CD14-positive monocyte (primary cell): ENCODE results near the gene OLFML1. TPM values are rescaled to one million over a fixed set of nuclear protein-coding genes. Genes with fewer than 3 reads are reported as not detected.

Source experiments
- DNase-seq, 3 donors: peaks; one replicate each; pipeline ENCODE4 v3.0.0-alpha.2; 2011 to 2022
- H2AFZ ChIP-seq: 2 replicates; pipeline ENCODE4 v1.6.0; 2012; ENCODE audit warnings: mild to moderate bottlenecking, low read depth, low read length, inconsistent platforms; ENCODE audit not compliant: insufficient read depth, poor library complexity, severe bottlenecking
- H3K27ac ChIP-seq, 2 donors: 1 replicate in 1 of 2; 2 replicates in 1 of 2; pipeline ENCODE4 v1.5.1; 2012 to 2013; ENCODE audit warnings: low read length in 2 of 2, control low read depth in 1 of 2, inconsistent platforms in 1 of 2, low read depth in 1 of 2, mild to moderate bottlenecking in 1 of 2
- H3K27me3 ChIP-seq, 2 donors: one replicate each; pipeline versions ENCODE4 v1.6.0 to v1.6.1; 2011 to 2013; ENCODE audit warnings: low read length in 2 of 2; ENCODE audit not compliant: control insufficient read depth in 2 of 2, insufficient read depth in 2 of 2
- H3K36me3 ChIP-seq, 2 donors: replicated peaks in 1 of 2; 1 replicate in 1 of 2; 2 replicates in 1 of 2; pipeline versions ENCODE4 v1.5.1 to v1.6.1; 2012 to 2013; ENCODE audit warnings: low read length in 2 of 2, control low read depth in 1 of 2, inconsistent platforms in 1 of 2, mild to moderate bottlenecking in 1 of 2; ENCODE audit not compliant: insufficient read depth in 2 of 2, control insufficient read depth in 1 of 2
- H3K4me1 ChIP-seq, 2 donors: 1 replicate in 1 of 2; 2 replicates in 1 of 2; pipeline versions ENCODE4 v1.5.1 to v1.6.1; 2012 to 2013; ENCODE audit warnings: low read length in 2 of 2, control low read depth in 1 of 2, inconsistent platforms in 1 of 2, mild to moderate bottlenecking in 1 of 2, moderate library complexity in 1 of 2; ENCODE audit not compliant: insufficient read depth in 2 of 2, control insufficient read depth in 1 of 2
- H3K4me2 ChIP-seq: replicated peaks from 2 replicates; pipeline ENCODE3; 2012; ENCODE audit warnings: low read length, moderate library complexity, mild to moderate bottlenecking; ENCODE audit not compliant: poor library complexity, severe bottlenecking; ENCODE audit errors: extremely low read depth
- H3K4me3 ChIP-seq, 3 experiments: fragments of 200-600 bp in 1 of 3; sonication (generic) in 1 of 3; replicated peaks in 1 of 3; 1 replicate in 2 of 3; 2 replicates in 1 of 3; pipeline ENCODE4 v1.5.1; 2011 to 2013; ENCODE audit warnings: low read length in 3 of 3, mild to moderate bottlenecking in 3 of 3, control low read depth in 2 of 3, low read depth in 2 of 3, inconsistent platforms in 1 of 3, moderate library complexity in 1 of 3
- H3K79me2 ChIP-seq: 2 replicates; pipeline ENCODE4 v1.6.0; 2012; ENCODE audit warnings: mild to moderate bottlenecking, control low read depth, inconsistent platforms, low read length, moderate library complexity; ENCODE audit not compliant: insufficient read depth
- H3K9ac ChIP-seq: 2 replicates; pipeline ENCODE4 v1.6.0; 2017; ENCODE audit warnings: low read length, mild to moderate bottlenecking; ENCODE audit not compliant: insufficient read depth, poor library complexity, severe bottlenecking
- H3K9me3 ChIP-seq, 2 donors: replicated peaks in 1 of 2; 1 replicate in 1 of 2; 2 replicates in 1 of 2; pipeline versions ENCODE4 v1.5.1 to v1.6.1; 2012 to 2013; ENCODE audit warnings: low read length in 2 of 2, control low read depth in 1 of 2; ENCODE audit not compliant: control insufficient read depth in 1 of 2, insufficient read depth in 1 of 2
- H4K20me1 ChIP-seq: 2 replicates; pipeline ENCODE4 v1.6.0; 2012; ENCODE audit warnings: mild to moderate bottlenecking, low read length, control low read depth, moderate library complexity; ENCODE audit not compliant: insufficient read depth
- H3K27ac Mint-ChIP-seq, 7 donors: one replicate each; pipeline ENCODE4 v1.8.0; 2020; ENCODE audit warnings: mild to moderate bottlenecking in 7 of 7, mixed read lengths in 7 of 7, moderate library complexity in 6 of 7, inconsistent platforms in 2 of 7
- H3K27me3 Mint-ChIP-seq, 3 donors: one replicate each; pipeline ENCODE4 v1.8.0; 2021 to 2022; ENCODE audit warnings: low read depth in 3 of 3, mild to moderate bottlenecking in 3 of 3, mixed read lengths in 3 of 3, moderate library complexity in 3 of 3, inconsistent platforms in 1 of 3
- H3K36me3 Mint-ChIP-seq, 2 donors: one replicate each; pipeline ENCODE4 v1.8.0; 2020; ENCODE audit warnings: mixed read lengths in 2 of 2, inconsistent platforms in 1 of 2, mild to moderate bottlenecking in 1 of 2
- H3K4me1 Mint-ChIP-seq: one replicate; pipeline ENCODE4 v1.8.0; 2020; ENCODE audit warnings: mild to moderate bottlenecking, mixed read lengths
- H3K4me3 Mint-ChIP-seq, 2 donors: one replicate each; pipeline ENCODE4 v1.8.0; 2020; ENCODE audit warnings: mild to moderate bottlenecking in 2 of 2, mixed read lengths in 2 of 2, moderate library complexity in 1 of 2
- H3K9me3 Mint-ChIP-seq, 7 donors: one replicate each; pipeline ENCODE4 v1.8.0; 2020 to 2022; ENCODE audit warnings: mixed read lengths in 7 of 7, mild to moderate bottlenecking in 6 of 7, moderate library complexity in 6 of 7, inconsistent platforms in 2 of 7
- WGBS: methylation state at CpG from one replicate; pipeline ENCODE4 v1.1.5; 2013; ENCODE audit warnings: missing lambda C conversion rate; ENCODE audit not compliant: insufficient coverage; 5-methylcytosine and 5-hydroxymethylcytosine counted together
- intact Hi-C, 2 donors: fragments of 100-400 bp; cut with micrococcal nuclease; formaldehyde crosslinking; loops; one replicate each; pipeline versions ENCODE4 v1.15.0 to v1.15.1; 2023
- polyA plus RNA-seq, 3 donors: library from polyadenylated mRNA; depleted of rRNA in 1 of 3; unstranded in 2 of 3; stranded (reverse) in 1 of 3; fragments of 300-500 nt in 2 of 3; fragments of >200 nt in 1 of 3; fragmentation: Illumina TruSeq in 2 of 3; gene quantifications; 1 replicate in 2 of 3; 2 replicates in 1 of 3; pipeline ENCODE4 v1.2.3, GENCODE V29; 2012 to 2021
- TF ChIP-seq, protein P1 (sequence below): fragments of 200-600 bp; IDR thresholded peaks from one replicate; pipeline ENCODE4 v1.8.0; 2022; ENCODE audit warnings: antibody characterized with exemption, mild to moderate bottlenecking

OLFML1 gene
- polyA plus RNA-seq, 3 donors: 0.11 to 0.17 TPM; not detected in 1

DNA sequence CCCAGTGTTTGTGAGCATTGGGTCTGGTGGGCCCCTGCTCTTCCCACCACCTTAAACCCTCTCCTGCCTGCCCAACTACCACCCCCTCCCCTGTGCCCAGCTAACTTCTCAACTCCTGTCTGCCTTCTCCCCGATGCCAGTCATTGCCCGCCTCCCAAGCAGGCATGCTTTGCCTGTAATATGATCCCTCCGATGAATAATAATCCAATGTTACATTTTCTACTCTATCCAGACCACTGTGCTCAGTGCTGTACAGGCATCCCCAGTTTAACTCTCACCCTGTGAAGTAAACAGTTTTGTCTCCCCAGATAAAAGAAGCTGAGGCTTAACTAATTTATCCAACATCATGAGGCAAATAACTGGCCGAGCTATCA lies 35.5 kb upstream of the OLFML1 start:
- TF ChIP-seq, protein P1, sequence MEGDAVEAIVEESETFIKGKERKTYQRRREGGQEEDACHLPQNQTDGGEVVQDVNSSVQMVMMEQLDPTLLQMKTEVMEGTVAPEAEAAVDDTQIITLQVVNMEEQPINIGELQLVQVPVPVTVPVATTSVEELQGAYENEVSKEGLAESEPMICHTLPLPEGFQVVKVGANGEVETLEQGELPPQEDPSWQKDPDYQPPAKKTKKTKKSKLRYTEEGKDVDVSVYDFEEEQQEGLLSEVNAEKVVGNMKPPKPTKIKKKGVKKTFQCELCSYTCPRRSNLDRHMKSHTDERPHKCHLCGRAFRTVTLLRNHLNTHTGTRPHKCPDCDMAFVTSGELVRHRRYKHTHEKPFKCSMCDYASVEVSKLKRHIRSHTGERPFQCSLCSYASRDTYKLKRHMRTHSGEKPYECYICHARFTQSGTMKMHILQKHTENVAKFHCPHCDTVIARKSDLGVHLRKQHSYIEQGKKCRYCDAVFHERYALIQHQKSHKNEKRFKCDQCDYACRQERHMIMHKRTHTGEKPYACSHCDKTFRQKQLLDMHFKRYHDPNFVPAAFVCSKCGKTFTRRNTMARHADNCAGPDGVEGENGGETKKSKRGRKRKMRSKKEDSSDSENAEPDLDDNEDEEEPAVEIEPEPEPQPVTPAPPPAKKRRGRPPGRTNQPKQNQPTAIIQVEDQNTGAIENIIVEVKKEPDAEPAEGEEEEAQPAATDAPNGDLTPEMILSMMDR: no peak
- Mint-ChIP-seq H3K9me3 (no peaks in the 10 kb centered on the region), H3K27me3 (peaks cover 1 to 6% (median 4%) of the 10 kb centered on the region in 3 donors), H3K27ac (peak overlapping the region in 2 of 7 donors; percentile 24 to 26), H3K4me1 (peaks cover 7% of the 10 kb centered on the region), H3K36me3 (no peaks in the 10 kb centered on the region), H3K4me3 (no peak overlapping the region)
- no peaks in the 10 kb centered on the region for H3K27me3 ChIP-seq
- no peaks in the 10 kb centered on the region for H4K20me1 ChIP-seq
- no peak for DNase-seq
- H3K79me2 ChIP-seq: no peaks in the 10 kb centered on the region
- no peak overlapping the region for H3K27ac ChIP-seq
- no peak overlapping the region for H3K9ac ChIP-seq
- no peak overlapping the region for H3K4me2 ChIP-seq
- H3K36me3 ChIP-seq: no peaks in the 10 kb centered on the region
- intact Hi-C loops: loop anchor here (10.0 kb wide), 3 partner anchors 65 to 355 kb away; partner anchors contain the start of gene PPFIBP2 (in 1 of the 2)
- H3K4me3 ChIP-seq: no peak overlapping the region
- peaks cover 6 to 7% of the 10 kb centered on the region in 2 donors for H3K4me1 ChIP-seq
- H2AFZ ChIP-seq: no peak overlapping the region
- WGBS: 89% methylated on average over 3 of the region's 4 CpGs
- no peaks in the 10 kb centered on the region for H3K9me3 ChIP-seq

DNA sequence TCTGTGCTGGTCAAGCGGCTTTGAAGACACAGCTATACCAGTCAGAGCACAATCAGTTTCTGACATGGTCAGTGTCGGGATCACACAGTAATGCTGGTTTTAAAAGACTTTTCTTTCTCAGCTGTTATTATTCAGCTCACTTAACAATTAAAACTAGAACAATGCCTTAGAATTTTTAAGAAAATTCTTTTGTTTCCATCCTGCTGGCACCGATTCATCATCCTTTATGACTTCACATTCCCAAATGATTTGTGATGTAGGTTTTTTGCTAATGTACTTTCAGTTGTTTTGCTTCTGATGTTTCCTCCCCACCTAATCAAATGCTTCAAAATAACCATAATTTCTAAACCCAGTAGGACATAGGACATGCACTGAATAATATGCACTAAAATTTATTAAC lies 34.5 kb upstream of the OLFML1 start:
- 100% methylated on average over 2 of the region's 3 CpGs for WGBS
- Mint-ChIP-seq H3K36me3 (no peaks in the 10 kb centered on the region), H3K4me1 (peaks cover 7% of the 10 kb centered on the region), H3K27me3 (peaks cover 0 to 4% (median 1%) of the 10 kb centered on the region in 3 donors), H3K9me3 (no peaks in the 10 kb centered on the region), H3K27ac (no peak overlapping the region), H3K4me3 (no peak overlapping the region)
- H3K4me3 ChIP-seq: no peak overlapping the region
- no peaks in the 10 kb centered on the region for H3K79me2 ChIP-seq
- H2AFZ ChIP-seq: no peak overlapping the region
- H3K4me1 ChIP-seq: peaks cover 6 to 7% of the 10 kb centered on the region in 2 donors
- no peak overlapping the region for H3K9ac ChIP-seq
- no peak overlapping the region for H3K4me2 ChIP-seq
- no peaks in the 10 kb centered on the region for H4K20me1 ChIP-seq
- TF ChIP-seq, protein P1: no peak
- H3K9me3 ChIP-seq: no peaks in the 10 kb centered on the region
- DNase-seq: no peak
- no peak overlapping the region for H3K27ac ChIP-seq
- intact Hi-C loops: no loop called here
- H3K27me3 ChIP-seq: no peaks in the 10 kb centered on the region
- H3K36me3 ChIP-seq: no peaks in the 10 kb centered on the region
